H7 (cell line): ENCODE data around the gene VEGFA. TPM values are rescaled to one million over a fixed set of nuclear protein-coding genes. Genes with fewer than 3 reads are reported as not detected.

ENCODE experiments used
- DNase-seq: peaks from one replicate; pipeline ENCODE4 v3.0.0; 2012
- H3K27me3 ChIP-seq: 2 replicates; pipeline ENCODE4 v1.6.0; 2011; ENCODE audit warnings: mild to moderate bottlenecking, low read length; ENCODE audit not compliant: control insufficient read depth, insufficient read depth
- H3K36me3 ChIP-seq: replicated peaks from 2 replicates; pipeline ENCODE4 v1.5.1; 2011; ENCODE audit warnings: low read length; ENCODE audit not compliant: control insufficient read depth, insufficient read depth
- H3K4me3 ChIP-seq: 2 replicates; pipeline ENCODE4 v1.5.1; 2011; ENCODE audit warnings: low read depth, mild to moderate bottlenecking, control low read depth, low read length, moderate library complexity; ENCODE audit not compliant: insufficient read depth
- total RNA-seq: library from RNA; depleted of rRNA; stranded (reverse); fragments of >200 nt; shearing (Covaris generic); gene quantifications from 2 replicates; pipeline ENCODE4 v1.2.3, GENCODE V29; 2014

VEGFA gene
- total RNA-seq, 1 experiment from 2014 or later = 32.1 TPM

DNA sequence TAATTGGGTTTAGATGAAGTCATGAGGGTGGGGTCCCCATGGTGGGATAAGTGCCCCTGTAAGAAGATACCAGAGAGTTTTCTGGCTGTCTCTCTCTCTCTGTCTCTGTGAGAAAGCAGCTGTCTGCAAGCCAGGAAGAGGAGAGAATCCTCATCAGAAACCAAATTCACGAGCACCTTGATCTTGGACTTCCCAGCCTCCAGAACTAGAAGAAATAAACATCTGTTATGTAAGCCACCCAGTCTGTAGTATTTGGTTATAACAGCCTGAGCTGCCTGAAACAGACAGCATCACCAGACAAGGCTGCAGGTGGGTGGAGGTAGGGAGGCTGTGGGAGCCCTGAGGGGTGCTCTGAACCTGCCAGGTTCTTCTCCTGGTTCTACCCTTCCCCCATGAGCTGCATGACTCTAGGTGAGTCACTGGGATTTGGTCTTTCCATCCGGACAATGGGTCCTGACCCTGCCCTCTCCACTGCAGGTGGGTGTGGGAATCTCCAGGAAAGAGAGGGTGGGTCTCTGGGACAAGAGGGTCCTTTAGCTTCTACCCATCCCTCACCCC is 34.3 kb upstream of the VEGFA start:
- no peaks in the 10 kb centered on the region for H3K36me3 ChIP-seq
- H3K4me3 ChIP-seq = no peak overlapping the region
- DNase-seq = peak; percentile 12
- no peaks in the 10 kb centered on the region for H3K27me3 ChIP-seq

DNA sequence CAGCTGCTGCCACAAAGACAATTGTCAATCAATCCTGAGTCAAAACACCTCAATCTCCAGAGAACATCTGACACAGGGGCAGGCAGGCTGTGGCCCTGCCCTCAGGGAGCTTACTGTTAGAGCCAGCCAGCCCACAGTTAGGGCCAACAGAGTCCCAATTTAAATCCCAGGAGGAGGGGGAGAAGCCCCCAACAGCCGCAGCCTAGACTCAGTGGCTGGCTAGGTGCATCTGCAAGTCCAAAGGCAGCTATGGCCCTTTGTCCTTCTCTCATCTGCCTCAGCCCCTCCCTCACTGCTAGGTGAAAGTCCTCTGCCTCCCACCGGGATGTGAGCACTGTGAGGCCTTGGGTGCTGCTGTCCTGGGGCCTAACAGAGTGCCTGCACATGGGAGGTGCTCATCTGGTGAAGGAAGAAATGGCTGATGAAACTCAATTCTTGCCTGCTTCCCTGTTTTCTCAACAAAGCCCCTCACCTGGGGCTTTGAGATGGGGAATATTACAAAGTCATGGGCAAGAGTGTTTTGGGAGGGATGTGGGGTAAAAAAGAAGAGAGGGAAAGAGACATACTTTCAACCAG is 33.7 kb upstream of the VEGFA start:
- peak; percentile 18 for DNase-seq
- H3K27me3 ChIP-seq = no peaks in the 10 kb centered on the region
- H3K36me3 ChIP-seq = no peaks in the 10 kb centered on the region
- H3K4me3 ChIP-seq = no peak overlapping the region

GRCh38 chr6:43736844-43737243 is 33.2 kb upstream of the VEGFA start:
- H3K36me3 ChIP-seq = no peaks in the 10 kb centered on the region
- H3K27me3 ChIP-seq = no peaks in the 10 kb centered on the region
- peak; percentile 10 for DNase-seq
- H3K4me3 ChIP-seq = no peak overlapping the region

DNA sequence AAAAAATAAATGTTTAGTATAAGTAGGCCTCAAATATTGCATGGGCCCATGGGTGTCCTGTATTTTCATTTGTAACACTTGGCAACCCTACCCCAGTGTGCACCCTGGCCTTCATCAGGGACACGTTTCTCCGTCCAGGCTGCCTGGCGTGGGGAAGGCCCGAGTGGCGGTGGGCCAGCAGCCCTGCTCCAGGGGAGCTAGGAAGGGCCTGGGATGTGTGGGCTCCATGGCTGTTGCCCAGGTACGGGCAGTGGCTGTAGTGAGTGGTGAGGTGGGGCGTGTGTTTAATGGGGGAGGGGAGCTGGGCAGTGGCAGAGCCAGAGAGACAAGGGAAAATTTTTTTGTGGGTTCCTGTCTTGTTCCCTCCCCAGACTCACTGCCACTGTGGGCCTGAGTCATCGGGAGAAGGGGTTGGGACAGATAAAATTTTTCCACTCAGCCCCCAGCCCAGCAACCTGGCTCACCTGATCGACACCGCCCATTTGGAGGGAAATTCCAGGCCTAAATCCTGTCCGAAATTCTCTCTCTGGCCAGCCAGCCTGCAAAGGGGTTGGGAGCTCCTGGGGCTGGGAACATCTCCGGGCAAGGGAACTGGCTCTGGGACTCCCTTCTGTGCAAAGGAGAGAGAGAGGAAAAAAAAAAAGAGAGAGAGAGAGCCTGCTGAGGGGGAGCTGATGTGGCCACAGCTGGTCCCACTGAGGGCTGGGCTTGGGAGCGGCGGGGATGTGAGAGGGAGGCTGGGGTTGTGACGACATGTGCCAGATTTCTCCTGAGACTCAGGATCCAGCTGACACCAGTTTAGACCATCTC is 32.5 kb upstream of the VEGFA start:
- peak; percentile 68 for DNase-seq
- Histone ChIP-seq H3K4me3 (no peak overlapping the region), H3K36me3 (no peaks in the 10 kb centered on the region), H3K27me3 (no peaks in the 10 kb centered on the region)

DNA sequence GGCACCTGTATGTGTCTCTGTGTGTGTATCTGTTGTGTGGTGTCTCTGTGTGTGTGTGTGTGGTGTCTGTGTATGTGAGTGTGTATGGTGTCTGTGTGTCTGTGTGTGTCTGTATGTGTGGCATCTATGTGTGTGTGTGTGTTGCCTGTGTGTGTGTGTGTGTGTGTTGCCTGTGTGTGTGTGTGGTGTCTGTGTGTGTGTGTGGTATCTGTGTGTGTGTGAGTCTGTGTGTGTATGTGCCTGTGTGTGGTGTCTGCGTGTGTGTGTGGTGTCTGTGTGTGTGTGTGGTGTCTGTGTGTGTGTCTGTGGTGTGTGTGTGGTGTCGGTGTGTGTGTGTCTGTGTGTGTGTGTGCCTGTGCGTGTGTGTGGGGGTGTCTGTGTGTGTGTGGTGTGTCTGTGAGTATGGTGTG is 31.7 kb upstream of the VEGFA start:
- no peak overlapping the region for H3K4me3 ChIP-seq
- no peaks in the 10 kb centered on the region for H3K27me3 ChIP-seq
- DNase-seq = no peak
- H3K36me3 ChIP-seq = no peaks in the 10 kb centered on the region

GRCh38 chr6:43738877-43739641 is 31.0 kb upstream of the VEGFA start:
- Histone ChIP-seq H3K36me3 (no peaks in the 10 kb centered on the region), H3K4me3 (no peak overlapping the region), H3K27me3 (no peaks in the 10 kb centered on the region)
- peak; percentile 36 for DNase-seq

- peak; percentile 16 for DNase-seq
- Histone ChIP-seq H3K27me3 (no peaks in the 10 kb centered on the region), H3K4me3 (no peak overlapping the region), H3K36me3 (no peaks in the 10 kb centered on the region)
Observed at GRCh38 chr6:43739642-43740091, 30.3 kb upstream of the VEGFA start.

GRCh38 chr6:43740321-43740960 is 29.6 kb upstream of the VEGFA start:
- peak; percentile 57 for DNase-seq

DNA sequence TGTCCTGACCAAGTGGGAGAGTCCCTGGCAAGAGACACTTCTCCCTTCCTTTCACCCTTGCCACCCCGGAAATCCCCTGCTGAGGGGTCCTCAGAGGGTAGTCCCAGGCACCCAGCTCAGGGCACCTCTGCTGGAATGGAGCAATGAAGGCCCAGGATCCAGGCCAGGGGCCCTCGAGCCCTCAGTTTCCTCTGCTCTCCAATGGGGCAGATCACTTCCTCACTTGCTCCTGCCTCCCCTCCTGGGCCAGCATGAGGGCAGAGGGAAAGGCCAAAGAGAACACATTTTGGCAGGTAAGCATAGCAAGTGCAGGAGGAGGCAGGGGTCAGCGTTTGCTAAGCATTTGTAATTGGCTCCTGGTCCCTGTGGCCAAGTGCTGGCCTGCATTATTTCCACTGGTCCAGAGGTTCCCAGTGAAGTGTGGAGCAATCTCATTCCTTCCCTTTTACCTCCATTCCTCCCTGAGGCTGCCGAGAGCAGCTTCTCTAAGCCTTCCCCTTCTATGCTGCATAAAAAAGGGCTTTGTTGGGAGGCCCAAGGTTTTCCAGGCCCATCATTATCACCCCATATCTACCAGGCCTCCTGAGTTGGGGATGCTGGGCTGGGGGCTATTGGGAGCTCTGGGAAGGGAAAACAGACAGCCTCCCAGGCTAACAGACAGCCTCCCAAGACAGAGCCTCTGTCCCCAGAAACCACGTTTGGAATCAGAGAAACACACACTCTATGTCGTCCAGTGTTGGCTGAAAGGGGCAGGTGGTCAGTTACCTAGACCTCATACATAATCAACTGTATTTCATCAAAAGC is 28.8 kb upstream of the VEGFA start:
- DNase-seq = peak; percentile 25
- no peaks in the 10 kb centered on the region for H3K36me3 ChIP-seq
- no peak overlapping the region for H3K4me3 ChIP-seq
- no peaks in the 10 kb centered on the region for H3K27me3 ChIP-seq

More at GRCh38 chr6:43740321-43740960, 29.6 kb upstream of the VEGFA start:
- H3K4me3 ChIP-seq = no peak overlapping the region
- no peaks in the 10 kb centered on the region for H3K36me3 ChIP-seq
- H3K27me3 ChIP-seq = no peaks in the 10 kb centered on the region

GRCh38 chr6:43741829-43742228 is 28.2 kb upstream of the VEGFA start:
- no peaks in the 10 kb centered on the region for H3K36me3 ChIP-seq
- H3K27me3 ChIP-seq = no peaks in the 10 kb centered on the region
- H3K4me3 ChIP-seq = no peak overlapping the region
- DNase-seq = no peak

DNA sequence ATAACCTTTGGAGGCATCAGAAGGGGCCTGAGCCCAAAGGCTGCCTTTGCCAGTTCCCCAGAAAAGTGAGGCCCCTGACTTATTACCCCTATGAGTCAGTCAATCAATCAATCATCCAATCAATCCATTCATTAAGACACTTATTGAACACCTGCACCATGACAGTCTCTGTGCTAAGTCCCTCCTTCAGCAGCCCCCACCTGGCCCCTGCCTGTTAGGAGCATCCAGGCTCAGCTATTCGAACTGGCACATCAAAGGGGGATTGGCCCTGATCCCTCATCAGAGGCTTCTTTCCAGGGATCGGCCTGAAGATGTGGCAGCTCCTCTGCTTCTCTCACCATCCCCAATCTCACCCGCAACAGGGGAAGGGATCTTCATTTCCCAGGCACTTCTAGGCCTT is 27.7 kb upstream of the VEGFA start:
- Histone ChIP-seq H3K27me3 (no peaks in the 10 kb centered on the region), H3K4me3 (no peak overlapping the region), H3K36me3 (no peaks in the 10 kb centered on the region)
- peak; percentile 46 for DNase-seq

- H3K4me3 ChIP-seq = no peak overlapping the region
- peak; percentile 4 for DNase-seq
Observed at GRCh38 chr6:43742931-43743632, 26.9 kb upstream of the VEGFA start.

GRCh38 chr6:43743682-43744381 is 26.2 kb upstream of the VEGFA start:
- peak; percentile 7 for DNase-seq
- no peak overlapping the region for H3K4me3 ChIP-seq
- no peaks in the 10 kb centered on the region for H3K27me3 ChIP-seq
- no peaks in the 10 kb centered on the region for H3K36me3 ChIP-seq

More at GRCh38 chr6:43742931-43743632, 26.9 kb upstream of the VEGFA start:
- no peaks in the 10 kb centered on the region for H3K27me3 ChIP-seq
- H3K36me3 ChIP-seq = no peaks in the 10 kb centered on the region
